Stimulated activated CD4-positive, alpha-beta T cell treated with anti-CD3 and anti-CD28 coated beads, Interleukin-15, amount 100 ng/mL, for 48 hours (primary cell): ENCODE data around the gene SCARF2.
"Not testable (repeated sequence)": the region's sequence is repeated elsewhere in the genome, so short reads cannot be mapped to it uniquely, and the experiment has no call there.

Experiments
- DNase-seq, 2 donors: peaks; one replicate each; pipeline ENCODE4 v3.0.0-alpha.2; 2020; ENCODE audit warnings: low read depth in 2 of 2

Gene SCARF2

GRCh38 chr22:20463324-20464095 is 25.9 kb upstream of the SCARF2 start:
- DNase-seq, result no peak

- no peak for DNase-seq
Observed at GRCh38 chr22:20459862-20460261, 22.2 kb upstream of the SCARF2 start.

GRCh38 chr22:20459152-20459542 is 21.5 kb upstream of the SCARF2 start:
- DNase-seq, result no peak

GRCh38 chr22:20458530-20459151 is 21.0 kb upstream of the SCARF2 start:
- no peak for DNase-seq

- no peak for DNase-seq
Observed at GRCh38 chr22:20457506-20458240, 20.0 kb upstream of the SCARF2 start.

GRCh38 chr22:20456722-20457076 is 19.1 kb upstream of the SCARF2 start:
- DNase-seq, result no peak

GRCh38 chr22:20456064-20456721 is 18.6 kb upstream of the SCARF2 start:
- peak; percentile 64 to 73 for DNase-seq

GRCh38 chr22:20455709-20456063 is 18.1 kb upstream of the SCARF2 start:
- DNase-seq, result no peak

GRCh38 chr22:20453222-20453621 is 15.6 kb upstream of the SCARF2 start:
- DNase-seq, result no peak

- no peak for DNase-seq
Observed at GRCh38 chr22:20451920-20452319, 14.3 kb upstream of the SCARF2 start.

GRCh38 chr22:20451129-20451778 is 13.6 kb upstream of the SCARF2 start:
- not testable (repeated sequence) for DNase-seq

- no peak for DNase-seq
Observed at GRCh38 chr22:20450551-20450906, 12.9 kb upstream of the SCARF2 start.

GRCh38 chr22:20449819-20450550 is 12.4 kb upstream of the SCARF2 start:
- DNase-seq, result no peak

- DNase-seq, result no peak
Observed at GRCh38 chr22:20448630-20449029, 11.0 kb upstream of the SCARF2 start.

- no peak for DNase-seq
Observed at GRCh38 chr22:20446383-20446970, 8.9 kb upstream of the SCARF2 start.

- DNase-seq, result no peak
Observed at GRCh38 chr22:20444325-20444724, 6.7 kb upstream of the SCARF2 start.

GRCh38 chr22:20442485-20443284 is 5.1 kb upstream of the SCARF2 start:
- DNase-seq, result no peak

- no peak for DNase-seq
Observed at GRCh38 chr22:20441631-20442484, 4.2 kb upstream of the SCARF2 start.
